Natural killer cell (primary cell): ENCODE results near the gene KCNMB3. TPM values are rescaled to one million over a fixed set of nuclear protein-coding genes. Genes with fewer than 3 reads are reported as not detected.
"Not testable (repeated sequence)": the region's sequence is repeated elsewhere in the genome, so short reads cannot be mapped to it uniquely, and the experiment has no call there.

Source experiments
- ATAC-seq, 3 donors: fragments of 150-1000 bp in 2 of 3; fragments of 200-7000 bp in 1 of 3; cut with Tn5 transposase; 1 replicate in 1 of 3; 2 replicates in 2 of 3; pipeline ENCODE4 v1.10.0; 2021; ENCODE audit warnings: mild to moderate bottlenecking in 2 of 3, moderate library complexity in 2 of 3
- DNase-seq, 2 donors: peaks; one replicate each; pipeline versions ENCODE4 v3.0.0 to v3.0.0-alpha.2; 2013 to 2021; ENCODE audit warnings: mixed read lengths in 1 of 2
- H3K27ac ChIP-seq: one replicate; pipeline ENCODE4 v1.5.1; 2013; ENCODE audit warnings: mild to moderate bottlenecking, low read length
- H3K27me3 ChIP-seq: one replicate; pipeline ENCODE4 v1.6.1; 2013; ENCODE audit warnings: low read length; ENCODE audit not compliant: control insufficient read depth, insufficient read depth
- H3K36me3 ChIP-seq: one replicate; pipeline ENCODE4 v1.6.1; 2013; ENCODE audit warnings: low read length; ENCODE audit not compliant: control insufficient read depth, insufficient read depth
- H3K4me1 ChIP-seq: one replicate; pipeline ENCODE4 v1.6.1; 2013; ENCODE audit warnings: low read length; ENCODE audit not compliant: control insufficient read depth, insufficient read depth
- H3K4me3 ChIP-seq: one replicate; pipeline ENCODE4 v1.5.1; 2013; ENCODE audit warnings: low read length
- H3K9me3 ChIP-seq: one replicate; pipeline ENCODE4 v1.6.1; 2013; ENCODE audit warnings: low read length; ENCODE audit not compliant: control insufficient read depth, insufficient read depth
- H3K27ac Mint-ChIP-seq, 2 donors: one replicate each; pipeline ENCODE4 v1.8.0; 2022; ENCODE audit warnings: mild to moderate bottlenecking in 2 of 2, mixed read lengths in 2 of 2, moderate library complexity in 1 of 2
- H3K27me3 Mint-ChIP-seq, 2 donors: one replicate each; pipeline ENCODE4 v1.8.0; 2022; ENCODE audit warnings: low read depth in 2 of 2, mixed read lengths in 2 of 2
- H3K36me3 Mint-ChIP-seq: one replicate; pipeline ENCODE4 v1.8.0; 2022; ENCODE audit warnings: mixed read lengths
- H3K4me1 Mint-ChIP-seq, 2 donors: one replicate each; pipeline ENCODE4 v1.8.0; 2022; ENCODE audit warnings: mixed read lengths in 2 of 2
- H3K4me3 Mint-ChIP-seq: one replicate; pipeline ENCODE4 v1.8.0; 2022; ENCODE audit warnings: mild to moderate bottlenecking, moderate library complexity, mixed read lengths
- H3K9me3 Mint-ChIP-seq, 2 donors: one replicate each; pipeline ENCODE4 v1.8.0; 2022; ENCODE audit warnings: mixed read lengths in 2 of 2
- WGBS: methylation state at CpG from one replicate; pipeline ENCODE4 v1.1.7; 2013; ENCODE audit warnings: missing lambda C conversion rate; ENCODE audit not compliant: insufficient coverage; 5-methylcytosine and 5-hydroxymethylcytosine counted together
- intact Hi-C: fragments of 100-400 bp; cut with micrococcal nuclease; formaldehyde crosslinking; loops from one replicate; pipeline ENCODE4 v1.14.2; 2022
- total RNA-seq, 4 donors: library from RNA; stranded (reverse); fragments of 120-200 nt in 1 of 4; gene quantifications; one replicate each; pipeline versions ENCODE4 v1.2.3 to v1.2.4, GENCODE V29; 2013 to 2022
- TF ChIP-seq, protein P1 (sequence below): fragments of 200-600 bp; IDR thresholded peaks from one replicate; pipeline ENCODE4 v1.8.0; 2022; ENCODE audit warnings: antibody characterized with exemption

The KCNMB3 gene
- total RNA-seq, 3 donors from 2014 or later (not counting 1 experiment from before 2014, with no cell fraction given): 1.3 to 1.8 (median 1.4) TPM

DNA sequence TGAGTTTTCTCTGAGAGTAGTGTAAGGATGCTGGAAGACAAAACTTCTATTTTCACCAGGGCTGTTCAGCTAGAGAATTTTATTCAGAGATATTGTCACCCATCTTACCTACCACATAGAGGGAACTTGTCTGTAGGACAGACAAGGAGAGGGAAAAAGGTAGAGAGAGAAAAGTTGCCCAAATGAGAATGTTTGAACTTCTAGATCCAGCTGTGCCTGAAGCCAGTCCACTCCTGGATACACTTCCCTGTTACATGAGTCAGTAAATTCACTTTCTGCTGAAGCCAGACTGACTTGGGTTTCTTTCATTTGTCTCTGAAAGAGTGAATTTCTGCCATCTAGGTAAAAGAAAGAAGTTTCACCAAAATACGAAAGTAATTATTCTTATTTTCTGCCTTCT, 27.2 kb upstream of the KCNMB3 start:
- H3K27ac Mint-ChIP-seq: no peak overlapping the region
- intact Hi-C loops: no loop called here
- no peaks in the 10 kb centered on the region for H3K36me3 Mint-ChIP-seq
- Histone ChIP-seq H3K4me1 (no peaks in the 10 kb centered on the region), H3K9me3 (no peaks in the 10 kb centered on the region), H3K4me3 (no peak overlapping the region), H3K27me3 (no peaks in the 10 kb centered on the region), H3K27ac (no peak overlapping the region), H3K36me3 (no peaks in the 10 kb centered on the region)
- 83% methylated on average over 1 of the region's 1 CpG for WGBS
- no peaks in the 10 kb centered on the region for H3K4me1 Mint-ChIP-seq
- no peak overlapping the region for H3K4me3 Mint-ChIP-seq
- TF ChIP-seq, protein P1, sequence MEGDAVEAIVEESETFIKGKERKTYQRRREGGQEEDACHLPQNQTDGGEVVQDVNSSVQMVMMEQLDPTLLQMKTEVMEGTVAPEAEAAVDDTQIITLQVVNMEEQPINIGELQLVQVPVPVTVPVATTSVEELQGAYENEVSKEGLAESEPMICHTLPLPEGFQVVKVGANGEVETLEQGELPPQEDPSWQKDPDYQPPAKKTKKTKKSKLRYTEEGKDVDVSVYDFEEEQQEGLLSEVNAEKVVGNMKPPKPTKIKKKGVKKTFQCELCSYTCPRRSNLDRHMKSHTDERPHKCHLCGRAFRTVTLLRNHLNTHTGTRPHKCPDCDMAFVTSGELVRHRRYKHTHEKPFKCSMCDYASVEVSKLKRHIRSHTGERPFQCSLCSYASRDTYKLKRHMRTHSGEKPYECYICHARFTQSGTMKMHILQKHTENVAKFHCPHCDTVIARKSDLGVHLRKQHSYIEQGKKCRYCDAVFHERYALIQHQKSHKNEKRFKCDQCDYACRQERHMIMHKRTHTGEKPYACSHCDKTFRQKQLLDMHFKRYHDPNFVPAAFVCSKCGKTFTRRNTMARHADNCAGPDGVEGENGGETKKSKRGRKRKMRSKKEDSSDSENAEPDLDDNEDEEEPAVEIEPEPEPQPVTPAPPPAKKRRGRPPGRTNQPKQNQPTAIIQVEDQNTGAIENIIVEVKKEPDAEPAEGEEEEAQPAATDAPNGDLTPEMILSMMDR: no peak
- DNase-seq (no peak), ATAC-seq (no peak)
- peaks cover 22 to 34% of the 10 kb centered on the region in 2 donors for H3K27me3 Mint-ChIP-seq
- H3K9me3 Mint-ChIP-seq: no peaks in the 10 kb centered on the region

DNA sequence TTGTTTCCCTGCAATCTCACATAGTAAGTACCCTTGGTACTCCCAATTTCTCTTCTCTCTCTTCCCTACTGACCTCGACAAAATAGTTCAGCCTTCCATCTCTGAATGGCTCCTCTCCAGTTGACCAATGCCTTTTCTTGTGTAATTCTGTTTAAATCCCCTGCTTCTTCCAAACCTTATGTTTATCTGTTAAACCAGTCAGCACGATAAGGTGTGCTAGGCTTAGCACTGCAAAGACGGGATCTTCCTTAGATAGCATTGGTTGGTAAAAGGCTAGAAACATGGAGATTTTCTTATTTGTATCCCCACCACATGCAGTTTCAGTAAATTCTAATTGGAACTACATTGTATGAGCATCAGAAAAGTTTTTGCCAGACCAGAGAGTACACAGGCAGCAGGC, 25.8 kb upstream of the KCNMB3 start:
- DNase-seq (no peak), ATAC-seq (no peak)
- no peaks in the 10 kb centered on the region for H3K4me1 ChIP-seq
- H3K4me3 ChIP-seq: no peak overlapping the region
- H3K36me3 Mint-ChIP-seq: no peaks in the 10 kb centered on the region
- H3K9me3 Mint-ChIP-seq: no peaks in the 10 kb centered on the region
- H3K4me3 Mint-ChIP-seq: no peak overlapping the region
- no peak overlapping the region for H3K27ac ChIP-seq
- H3K36me3 ChIP-seq: no peaks in the 10 kb centered on the region
- H3K27me3 ChIP-seq: no peaks in the 10 kb centered on the region
- H3K27me3 Mint-ChIP-seq: peaks cover 13 to 26% of the 10 kb centered on the region in 2 donors
- no peak overlapping the region for H3K27ac Mint-ChIP-seq
- intact Hi-C loops: no loop called here
- H3K9me3 ChIP-seq: no peaks in the 10 kb centered on the region
- 81% methylated on average over 3 of the region's 3 CpGs for WGBS
- TF ChIP-seq, protein P1: no peak
- no peaks in the 10 kb centered on the region for H3K4me1 Mint-ChIP-seq

DNA sequence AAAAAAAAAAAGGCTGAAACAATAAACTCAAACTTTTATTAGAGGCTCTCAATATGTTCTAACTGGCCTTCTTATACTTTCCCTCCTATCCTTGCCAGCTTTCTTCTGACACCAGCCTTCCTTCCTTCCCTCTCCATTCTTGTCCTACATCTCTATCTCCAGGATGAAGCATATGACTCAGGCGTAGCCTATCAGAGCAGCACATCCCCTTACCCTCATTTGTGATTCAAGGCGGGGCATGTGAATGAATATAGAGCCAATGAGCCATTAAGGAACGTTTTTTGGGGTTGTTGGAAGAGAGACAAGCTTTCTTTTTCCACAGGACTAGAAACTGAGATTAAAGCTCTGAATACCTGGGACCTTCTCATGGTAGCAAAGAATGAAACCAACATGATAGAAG, 25.1 kb upstream of the KCNMB3 start:
- TF ChIP-seq, protein P1: no peak
- H3K36me3 ChIP-seq: no peaks in the 10 kb centered on the region
- Mint-ChIP-seq H3K4me1 (no peaks in the 10 kb centered on the region), H3K36me3 (no peaks in the 10 kb centered on the region), H3K27me3 (peaks cover 13 to 26% of the 10 kb centered on the region in 2 donors), H3K27ac (no peak overlapping the region), H3K9me3 (no peaks in the 10 kb centered on the region), H3K4me3 (no peak overlapping the region)
- no peaks in the 10 kb centered on the region for H3K4me1 ChIP-seq
- intact Hi-C loops: no loop called here
- no peaks in the 10 kb centered on the region for H3K9me3 ChIP-seq
- no peak overlapping the region for H3K4me3 ChIP-seq
- no peaks in the 10 kb centered on the region for H3K27me3 ChIP-seq
- no peak overlapping the region for H3K27ac ChIP-seq
- DNase-seq (no peak), ATAC-seq (no peak)
- 69% methylated on average over 3 of the region's 3 CpGs for WGBS

DNA sequence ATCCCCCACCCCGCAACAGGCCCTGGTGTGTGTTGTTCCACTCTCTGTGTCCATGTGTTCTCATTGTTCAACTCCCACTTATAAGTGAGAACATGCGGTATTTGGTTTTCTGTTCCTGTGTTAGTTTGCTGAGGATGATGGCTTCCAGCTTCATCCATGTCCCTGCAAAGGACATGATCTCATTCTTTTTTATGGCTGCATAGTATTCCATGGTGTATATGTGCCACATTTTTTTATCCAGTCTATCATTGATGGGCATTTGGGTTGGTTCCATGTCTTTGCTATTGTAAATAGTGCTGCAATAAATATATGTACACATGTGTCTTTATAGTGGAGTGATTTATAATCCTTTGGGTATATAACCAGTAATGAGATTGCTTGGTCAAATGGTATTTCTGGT, 23.5 kb upstream of the KCNMB3 start:
- H3K4me3 ChIP-seq, H3K27ac Mint-ChIP-seq, H3K4me1 ChIP-seq, DNase-seq, H3K9me3 Mint-ChIP-seq, H3K36me3 Mint-ChIP-seq, H3K27me3 ChIP-seq, H3K9me3 ChIP-seq, H3K4me1 Mint-ChIP-seq, H3K4me3 Mint-ChIP-seq, intact Hi-C loops, ATAC-seq, H3K27ac ChIP-seq, H3K36me3 ChIP-seq: not testable (repeated sequence)
- H3K27me3 Mint-ChIP-seq: peaks cover 11 to 27% of the 10 kb centered on the region in 2 donors
- WGBS: 100% methylated on average over 1 of the region's 2 CpGs
